C4-2B (cell line): ENCODE data around the gene PALMD.
A peak's percentile ranks its signal among the peaks of the same experiment; 100 is the strongest.

Experiments
- H3K27ac ChIP-seq: fragments of 450-650 bp; 2 replicates; pipeline ENCODE4 v1.5.1; 2017
- ZFX ChIP-seq: fragments of 450-650 bp; IDR thresholded peaks from 2 replicates; pipeline ENCODE4 v1.6.1; 2017
- TF ChIP-seq, protein P1 (sequence below): fragments of 450-650 bp; conservative IDR thresholded peaks from 2 replicates; pipeline ENCODE4 v1.5.1; 2017; ENCODE audit warnings: mild to moderate bottlenecking

PALMD gene

GRCh38 chr1:99728494-99729235 lies 82.8 kb downstream of the PALMD start:
- TF ChIP-seq, protein P1, sequence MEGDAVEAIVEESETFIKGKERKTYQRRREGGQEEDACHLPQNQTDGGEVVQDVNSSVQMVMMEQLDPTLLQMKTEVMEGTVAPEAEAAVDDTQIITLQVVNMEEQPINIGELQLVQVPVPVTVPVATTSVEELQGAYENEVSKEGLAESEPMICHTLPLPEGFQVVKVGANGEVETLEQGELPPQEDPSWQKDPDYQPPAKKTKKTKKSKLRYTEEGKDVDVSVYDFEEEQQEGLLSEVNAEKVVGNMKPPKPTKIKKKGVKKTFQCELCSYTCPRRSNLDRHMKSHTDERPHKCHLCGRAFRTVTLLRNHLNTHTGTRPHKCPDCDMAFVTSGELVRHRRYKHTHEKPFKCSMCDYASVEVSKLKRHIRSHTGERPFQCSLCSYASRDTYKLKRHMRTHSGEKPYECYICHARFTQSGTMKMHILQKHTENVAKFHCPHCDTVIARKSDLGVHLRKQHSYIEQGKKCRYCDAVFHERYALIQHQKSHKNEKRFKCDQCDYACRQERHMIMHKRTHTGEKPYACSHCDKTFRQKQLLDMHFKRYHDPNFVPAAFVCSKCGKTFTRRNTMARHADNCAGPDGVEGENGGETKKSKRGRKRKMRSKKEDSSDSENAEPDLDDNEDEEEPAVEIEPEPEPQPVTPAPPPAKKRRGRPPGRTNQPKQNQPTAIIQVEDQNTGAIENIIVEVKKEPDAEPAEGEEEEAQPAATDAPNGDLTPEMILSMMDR = peak; percentile 70
- no peak for TF ChIP-seq ZFX
- H3K27ac ChIP-seq = no peak overlapping the region

DNA sequence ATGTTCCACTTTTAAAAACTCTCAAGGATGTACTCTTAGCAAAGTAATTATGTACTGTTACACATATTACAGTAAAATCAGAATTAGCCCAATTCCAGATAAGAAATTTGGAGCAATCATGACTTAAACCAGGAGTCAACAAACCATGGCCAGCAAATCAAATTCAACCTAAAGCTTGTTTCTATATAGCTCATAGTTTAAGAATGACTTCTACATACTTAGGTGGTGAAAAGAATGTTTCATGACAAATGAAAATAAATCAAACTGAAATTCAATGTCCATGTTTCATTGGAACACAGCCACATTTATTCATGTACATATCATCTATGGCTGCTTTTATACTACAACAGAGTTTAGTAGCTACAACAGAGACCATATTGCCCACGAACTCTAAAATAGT lies 85.5 kb downstream of the PALMD start:
- no peak overlapping the region for H3K27ac ChIP-seq
- TF ChIP-seq, protein P1 = no peak
- no peak for TF ChIP-seq ZFX

GRCh38 chr1:99735852-99736251 lies 89.9 kb downstream of the PALMD start:
- no peak for TF ChIP-seq ZFX
- TF ChIP-seq, protein P1 = no peak
- H3K27ac ChIP-seq = no peak overlapping the region

DNA sequence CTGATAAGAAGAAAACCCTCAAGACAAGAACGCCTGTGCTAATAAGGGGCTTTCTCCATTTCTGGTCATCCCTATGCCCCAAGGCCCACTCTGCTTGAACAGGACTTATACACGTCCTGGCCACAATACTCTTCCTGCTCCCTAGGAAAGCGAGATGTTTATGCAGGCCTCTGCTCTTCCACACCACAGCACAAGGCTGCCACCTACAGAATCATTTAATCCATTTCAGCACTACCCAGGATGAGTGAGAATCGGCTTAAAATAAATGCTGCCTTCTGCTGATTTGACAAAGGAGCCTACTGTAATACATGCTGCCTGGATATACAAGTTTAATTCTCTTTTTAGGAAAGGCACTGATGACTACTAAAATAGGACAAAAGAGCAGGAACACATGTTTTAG lies 91.1 kb downstream of the PALMD start:
- TF ChIP-seq ZFX = no peak
- TF ChIP-seq, protein P1 = peak; percentile 59
- H3K27ac ChIP-seq = no peak overlapping the region

- no peak overlapping the region for H3K27ac ChIP-seq
- no peak for TF ChIP-seq ZFX
- TF ChIP-seq, protein P1 = no peak
These were observed 93.0 kb downstream of the PALMD start for GRCh38 chr1:99738858-99739465.

DNA sequence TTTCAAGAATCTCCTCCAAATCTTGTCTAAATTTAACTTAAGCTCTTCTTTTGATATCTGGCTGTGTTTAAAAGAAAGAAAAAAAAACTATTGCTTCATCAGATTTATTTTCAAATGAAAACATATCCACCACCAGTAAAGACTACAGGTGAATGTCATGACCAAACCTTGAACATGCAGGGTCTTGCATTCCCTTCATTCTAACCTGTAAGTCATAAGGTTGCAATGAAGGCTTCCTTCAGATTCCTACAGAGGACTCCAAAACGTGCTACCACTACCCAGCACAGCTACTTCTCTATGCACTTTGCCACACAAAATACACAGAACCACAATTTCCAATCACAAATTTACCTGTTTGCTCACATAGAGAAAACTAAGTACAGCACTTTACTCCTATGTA lies 94.2 kb downstream of the PALMD start:
- no peak overlapping the region for H3K27ac ChIP-seq
- no peak for TF ChIP-seq ZFX
- TF ChIP-seq, protein P1 = no peak
